Measurements from ENCODE around the gene MYBPC2.

Gene MYBPC2

GRCh38 chr19:50410109-50410508 is 22.6 kb upstream of the MYBPC2 start:
- DNase-seq: no peak

GRCh38 chr19:50412419-50412818 is 20.3 kb upstream of the MYBPC2 start:
- DNase-seq: no peak

- no peak for DNase-seq
Observed at GRCh38 chr19:50413096-50413495, 19.6 kb upstream of the MYBPC2 start.

- DNase-seq: no peak
Observed at GRCh38 chr19:50413531-50413930, 19.2 kb upstream of the MYBPC2 start.

GRCh38 chr19:50414864-50415660 is 17.6 kb upstream of the MYBPC2 start:
- no peak for DNase-seq

GRCh38 chr19:50415661-50416033 is 17.0 kb upstream of the MYBPC2 start:
- no peak for DNase-seq

- DNase-seq: no peak
Observed at GRCh38 chr19:50416034-50416977, 16.4 kb upstream of the MYBPC2 start.

GRCh38 chr19:50417111-50418081 is 15.3 kb upstream of the MYBPC2 start:
- DNase-seq: peak; percentile 45

GRCh38 chr19:50418176-50419021 is 14.3 kb upstream of the MYBPC2 start, which contains the start of gene SPIB:
Gene SPIB (plus strand): TSS chr19:50418938. CDS start chr19:50418963, 25 bp downstream.
- no peak for DNase-seq

- DNase-seq: no peak
Observed at GRCh38 chr19:50419022-50419579, 13.6 kb upstream of the MYBPC2 start.

- DNase-seq: no peak
Observed at GRCh38 chr19:50419580-50420035, 13.1 kb upstream of the MYBPC2 start.

GRCh38 chr19:50420127-50420526 is 12.6 kb upstream of the MYBPC2 start:
- DNase-seq: no peak

- no peak for DNase-seq
Observed at GRCh38 chr19:50420808-50421207, 11.9 kb upstream of the MYBPC2 start.

- no peak for DNase-seq
Observed at GRCh38 chr19:50422397-50423278, 10.1 kb upstream of the MYBPC2 start.

- DNase-seq: no peak
Observed at GRCh38 chr19:50423279-50424113, 9.2 kb upstream of the MYBPC2 start.

GRCh38 chr19:50425581-50425980 is 7.1 kb upstream of the MYBPC2 start:
- DNase-seq: no peak

GRCh38 chr19:50427318-50427925 is 5.3 kb upstream of the MYBPC2 start:
- no peak for DNase-seq

GRCh38 chr19:50427997-50428425 is 4.7 kb upstream of the MYBPC2 start:
- no peak for DNase-seq

Measured in NCI-H1105 treated with DMSO at 0.1 percent for 48 hours (cell line).